ENCODE measurements around the gene ZNRF1. TPM values are rescaled to one million over a fixed set of nuclear protein-coding genes. Genes with fewer than 3 reads are reported as not detected.

Gene ZNRF1
- total RNA-seq, 1 experiment from 2014 or later = 52.3 TPM

GRCh38 chr16:75071621-75072020, 72.8 kb downstream of the ZNRF1 start:
- no TSS peak for BruUV-seq (replicated peaks)
- POLR2A ChIA-PET = interaction anchor here (0.6 kb wide), 1 partner anchor 64 kb away, joined by 8 read pairs; no protein-coding TSS in a partner anchor
- peaks cover 21% of the 10 kb centered on the region for H3K4me1 ChIP-seq (ENCODE audit: control insufficient read depth, insufficient read depth, low read length)

GRCh38 chr16:75072239-75072947, 73.6 kb downstream of the ZNRF1 start:
- no TSS peak for BruUV-seq (replicated peaks)
- TF ChIP-seq REST (IDR thresholded peaks at IDR 0.05; ENCODE audit: insufficient read depth in 1 of 2, low read depth in 2 of 2, low read length in 1 of 2) (no peak), CTCF (IDR thresholded peaks at IDR 0.05) (no peak), POLR2AphosphoS5 (IDR thresholded peaks at IDR 0.05; ENCODE audit: low read depth, low read length) (no peak), TCF7L2 (IDR thresholded peaks at IDR 0.05; ENCODE audit: low read depth, low read length) (no peak), SIN3A (IDR thresholded peaks at IDR 0.05; ENCODE audit: borderline replicate concordance, insufficient read depth, low read depth, low read length) (no peak)
- in situ Hi-C loops (cut with HindIII; ENCODE audit: low pct_unique_long_range_greater_than_20kb, low sequenced_read_pairs) (no loop called here), intact Hi-C loops (cut with micrococcal nuclease; ENCODE audit: unreplicated experiment) (no loop called here)
- no peaks in the 10 kb centered on the region for H3K9me3 ChIP-seq (ENCODE audit: control insufficient read depth, insufficient read depth, low read depth, low read length)
- no peaks in the 10 kb centered on the region for H3K36me3 ChIP-seq (ENCODE audit: control insufficient read depth, insufficient read depth, low read length)
- ChIA-PET POLR2A (interaction anchor here (0.6 kb wide), 1 partner anchor 65 kb away, joined by 8 read pairs; no protein-coding TSS in a partner anchor), CTCF (interaction anchor here (0.6 kb wide), 1 partner anchor 47 kb away, joined by 3 read pairs; no protein-coding TSS in a partner anchor)
- no peak overlapping the region for H3K4me3 ChIP-seq (ENCODE audit: low read depth in 2 of 2, low read length in 2 of 2)
- no peak for ATAC-seq
- H3K4me1 ChIP-seq (ENCODE audit: control insufficient read depth, insufficient read depth, low read length) = peaks cover 21% of the 10 kb centered on the region
- no peak for DNase-seq (ENCODE audit: low read depth, low spot score)
- H3K27me3 ChIP-seq (ENCODE audit: control insufficient read depth, insufficient read depth, low read length) = no peaks in the 10 kb centered on the region
- H3K27ac ChIP-seq (ENCODE audit: low read length) = no peak overlapping the region

More at GRCh38 chr16:75071621-75072020, 72.8 kb downstream of the ZNRF1 start:
- intact Hi-C loops (cut with micrococcal nuclease; ENCODE audit: unreplicated experiment) = no loop called here
- no peak overlapping the region for H3K27ac ChIP-seq (ENCODE audit: low read length)
- no peaks in the 10 kb centered on the region for H3K27me3 ChIP-seq (ENCODE audit: control insufficient read depth, insufficient read depth, low read length)
- H3K4me3 ChIP-seq (ENCODE audit: low read depth in 2 of 2, low read length in 2 of 2) = no peak overlapping the region
- H3K9me3 ChIP-seq (ENCODE audit: control insufficient read depth, insufficient read depth, low read depth, low read length) = no peaks in the 10 kb centered on the region
- CTCF ChIA-PET = no interaction called here
- ATAC-seq (no peak), DNase-seq (ENCODE audit: low read depth, low spot score) (no peak)
- H3K36me3 ChIP-seq (ENCODE audit: control insufficient read depth, insufficient read depth, low read length) = no peaks in the 10 kb centered on the region
- in situ Hi-C loops (cut with HindIII; ENCODE audit: low pct_unique_long_range_greater_than_20kb, low sequenced_read_pairs) = no loop called here
- TF ChIP-seq POLR2AphosphoS5 (IDR thresholded peaks at IDR 0.05; ENCODE audit: low read depth, low read length) = no peak
- TF ChIP-seq TCF7L2 (IDR thresholded peaks at IDR 0.05; ENCODE audit: low read depth, low read length) = no peak
- no peak for TF ChIP-seq SIN3A (IDR thresholded peaks at IDR 0.05; ENCODE audit: borderline replicate concordance, insufficient read depth, low read depth, low read length)
- no peak for TF ChIP-seq REST (IDR thresholded peaks at IDR 0.05; ENCODE audit: insufficient read depth in 1 of 2, low read depth in 2 of 2, low read length in 1 of 2)
